GM19023 (cell line): ENCODE results near the gene SMIM32.

Experiments
- ATAC-seq: cut with Tn5 transposase; IDR thresholded peaks from one replicate; pipeline ENCODE4 v1.9.1; 2021; ENCODE audit warnings: mild to moderate bottlenecking, moderate library complexity; ENCODE audit not compliant: unreplicated experiment

SMIM32 gene

GRCh38 chr5:136192526-136193321 lies at the start of gene SMIM32:
Gene SMIM32, minus strand, starts transcription at chr5:136193162. Its CDS starts 638 bp downstream, at chr5:136192524.
- ATAC-seq = no peak

GRCh38 chr5:136242611-136243010 lies 49.6 kb upstream of the SMIM32 start:
- ATAC-seq = peak; percentile 52

- no peak for ATAC-seq
Measured at GRCh38 chr5:136242136-136242535, 49.2 kb upstream of the SMIM32 start.

- ATAC-seq = no peak
Measured at GRCh38 chr5:136240894-136241293, 47.9 kb upstream of the SMIM32 start.

GRCh38 chr5:136236479-136237083 lies 43.6 kb upstream of the SMIM32 start:
- ATAC-seq = no peak

- ATAC-seq = no peak
Measured at GRCh38 chr5:136235321-136235720, 42.4 kb upstream of the SMIM32 start.

- peak; percentile 78 for ATAC-seq
Measured at GRCh38 chr5:136232316-136232715, 39.4 kb upstream of the SMIM32 start.

- no peak for ATAC-seq
Measured at GRCh38 chr5:136230176-136230575, 37.2 kb upstream of the SMIM32 start.

GRCh38 chr5:136228136-136228757 lies 35.3 kb upstream of the SMIM32 start:
- ATAC-seq = no peak

GRCh38 chr5:136226401-136226800 lies 33.4 kb upstream of the SMIM32 start:
- no peak for ATAC-seq

- ATAC-seq = no peak
Measured at GRCh38 chr5:136225796-136226195, 32.8 kb upstream of the SMIM32 start.

- no peak for ATAC-seq
Measured at GRCh38 chr5:136222580-136223235, 29.7 kb upstream of the SMIM32 start.

GRCh38 chr5:136221340-136221739 lies 28.4 kb upstream of the SMIM32 start:
- no peak for ATAC-seq

GRCh38 chr5:136216230-136216629 lies 23.3 kb upstream of the SMIM32 start:
- no peak for ATAC-seq

- no peak for ATAC-seq
Measured at GRCh38 chr5:136215812-136216211, 22.9 kb upstream of the SMIM32 start.

GRCh38 chr5:136213919-136214493 lies 21.0 kb upstream of the SMIM32 start:
- no peak for ATAC-seq

GRCh38 chr5:136212252-136212721 lies 19.3 kb upstream of the SMIM32 start:
- ATAC-seq = peak; percentile 63

- no peak for ATAC-seq
Measured at GRCh38 chr5:136211282-136212040, 18.5 kb upstream of the SMIM32 start.

- no peak for ATAC-seq
Measured at GRCh38 chr5:136210259-136210658, 17.3 kb upstream of the SMIM32 start.

GRCh38 chr5:136209346-136209910 lies 16.5 kb upstream of the SMIM32 start:
- no peak for ATAC-seq
